Fibroblast of lung (primary cell): Measurements from ENCODE around the gene PCNT.

Experiments
- EZH2 ChIP-seq: IDR thresholded peaks from 2 replicates; pipeline ENCODE4 v1.5.1; 2012; ENCODE audit warnings: low read length, control low read depth, mild to moderate bottlenecking; ENCODE audit errors: missing control alignments
- TF ChIP-seq, protein P1 (sequence below), 2 donors: IDR thresholded peaks in 1 of 2; conservative IDR thresholded peaks in 1 of 2; 1 replicate in 1 of 2; 2 replicates in 1 of 2; pipeline ENCODE4 v1.5.1; 2011 to 2012; ENCODE audit warnings: low read length in 2 of 2, control low read depth in 1 of 2, inconsistent platforms in 1 of 2, low read depth in 1 of 2, mild to moderate bottlenecking in 1 of 2

DNA sequence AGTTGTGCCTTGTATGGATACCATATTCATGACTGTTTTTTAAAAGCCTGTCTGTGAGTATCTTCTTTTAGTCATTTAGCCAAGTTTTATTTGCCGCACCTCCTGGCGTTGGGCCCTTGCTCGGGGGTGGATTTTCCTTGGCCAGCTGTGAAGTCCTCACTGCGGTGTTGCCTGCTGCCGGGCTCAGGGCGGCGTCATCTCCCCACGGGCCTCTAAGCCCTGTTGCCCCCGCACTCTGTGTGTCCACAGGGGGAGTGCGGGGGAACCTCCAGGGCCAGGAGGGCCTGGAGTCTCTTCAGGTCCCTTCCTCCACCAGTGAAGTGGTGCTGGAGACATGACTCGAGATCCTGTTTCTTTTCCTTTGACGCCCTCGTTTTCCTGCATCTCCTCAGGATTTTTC is 69.0 kb downstream of the PCNT start:
- TF ChIP-seq, protein P1, sequence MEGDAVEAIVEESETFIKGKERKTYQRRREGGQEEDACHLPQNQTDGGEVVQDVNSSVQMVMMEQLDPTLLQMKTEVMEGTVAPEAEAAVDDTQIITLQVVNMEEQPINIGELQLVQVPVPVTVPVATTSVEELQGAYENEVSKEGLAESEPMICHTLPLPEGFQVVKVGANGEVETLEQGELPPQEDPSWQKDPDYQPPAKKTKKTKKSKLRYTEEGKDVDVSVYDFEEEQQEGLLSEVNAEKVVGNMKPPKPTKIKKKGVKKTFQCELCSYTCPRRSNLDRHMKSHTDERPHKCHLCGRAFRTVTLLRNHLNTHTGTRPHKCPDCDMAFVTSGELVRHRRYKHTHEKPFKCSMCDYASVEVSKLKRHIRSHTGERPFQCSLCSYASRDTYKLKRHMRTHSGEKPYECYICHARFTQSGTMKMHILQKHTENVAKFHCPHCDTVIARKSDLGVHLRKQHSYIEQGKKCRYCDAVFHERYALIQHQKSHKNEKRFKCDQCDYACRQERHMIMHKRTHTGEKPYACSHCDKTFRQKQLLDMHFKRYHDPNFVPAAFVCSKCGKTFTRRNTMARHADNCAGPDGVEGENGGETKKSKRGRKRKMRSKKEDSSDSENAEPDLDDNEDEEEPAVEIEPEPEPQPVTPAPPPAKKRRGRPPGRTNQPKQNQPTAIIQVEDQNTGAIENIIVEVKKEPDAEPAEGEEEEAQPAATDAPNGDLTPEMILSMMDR (conservative IDR thresholded peaks at IDR 0.05 in 1 of 2, IDR thresholded peaks at IDR 0.05 in 1 of 2; ENCODE audit: low read depth in 1 of 2, low read length in 2 of 2) = no peak
- no peak for TF ChIP-seq EZH2
